A549 (cell line): Measurements from ENCODE around the gene GORASP2.

Experiments used
- CTCF ChIP-seq: fragments of >200 bp; sonication (Bioruptor Twin); formaldehyde crosslinking; IDR thresholded peaks from 3 replicates; pipeline ENCODE4 v1.5.1; 2016
- MAX ChIP-seq: IDR thresholded peaks from 2 replicates; pipeline ENCODE4 v1.6.1; 2012
- POLR2A ChIP-seq: IDR thresholded peaks from 2 replicates; pipeline ENCODE4 v1.6.1; 2012; ENCODE audit warnings: mild to moderate bottlenecking, low read length
- RAD21 ChIP-seq, 2 experiments: fragments of >200 bp in 1 of 2; sonication (Bioruptor Twin) in 1 of 2; formaldehyde crosslinking in 1 of 2; IDR thresholded peaks in 1 of 2; conservative IDR thresholded peaks in 1 of 2; 2 replicates in 1 of 2; 3 replicates in 1 of 2; pipeline ENCODE4 v1.6.1; 2012 to 2018; ENCODE audit warnings: inconsistent platforms in 1 of 2

GRCh38 chr2:170937709-170938379 is 8.8 kb downstream of the GORASP2 start:
- no peak for TF ChIP-seq CTCF
- no peak for TF ChIP-seq POLR2A
- TF ChIP-seq MAX: no peak
- no peak for TF ChIP-seq RAD21 (conservative IDR thresholded peaks at IDR 0.05 in 1 of 2, IDR thresholded peaks at IDR 0.05 in 1 of 2)
